ENCODE measurements around the gene ZNF175.
A peak's percentile ranks its signal among the peaks of the same experiment; 100 is the strongest.

Gene ZNF175

GRCh38 chr19:51570962-51571575 is at the start of gene ZNF175:
Gene ZNF175 (plus strand): TSS chr19:51571283. CDS start chr19:51573330, 2,047 bp downstream.
- DNase-seq (ENCODE audit: low read depth, low spot score): peak; percentile 94

- no peak for DNase-seq (ENCODE audit: low read depth, low spot score)
Observed at GRCh38 chr19:51521357-51521756, 49.7 kb upstream of the ZNF175 start.

- DNase-seq (ENCODE audit: low read depth, low spot score): no peak
Observed at GRCh38 chr19:51521781-51522180, 49.3 kb upstream of the ZNF175 start.

GRCh38 chr19:51524666-51525264 is 46.3 kb upstream of the ZNF175 start:
- no peak for DNase-seq (ENCODE audit: low read depth, low spot score)

GRCh38 chr19:51525651-51526050 is 45.4 kb upstream of the ZNF175 start:
- DNase-seq (ENCODE audit: low read depth, low spot score): no peak

GRCh38 chr19:51529301-51529700 is 41.8 kb upstream of the ZNF175 start:
- no peak for DNase-seq (ENCODE audit: low read depth, low spot score)

- DNase-seq (ENCODE audit: low read depth, low spot score): no peak
Observed at GRCh38 chr19:51530616-51531015, 40.5 kb upstream of the ZNF175 start.

GRCh38 chr19:51531349-51532315 is 39.5 kb upstream of the ZNF175 start, which contains the start of gene SIGLEC6:
Gene SIGLEC6 (minus strand): TSS chr19:51531670. CDS start chr19:51531648, 22 bp downstream.
- DNase-seq (ENCODE audit: low read depth, low spot score): no peak

- DNase-seq (ENCODE audit: low read depth, low spot score): no peak
Observed at GRCh38 chr19:51535535-51535934, 35.5 kb upstream of the ZNF175 start.

GRCh38 chr19:51539821-51540366 is 31.2 kb upstream of the ZNF175 start:
- no peak for DNase-seq (ENCODE audit: low read depth, low spot score)

GRCh38 chr19:51541458-51542357 is 29.4 kb upstream of the ZNF175 start:
- DNase-seq (ENCODE audit: low read depth, low spot score): no peak

GRCh38 chr19:51542699-51543098 is 28.4 kb upstream of the ZNF175 start:
- DNase-seq (ENCODE audit: low read depth, low spot score): no peak

- no peak for DNase-seq (ENCODE audit: low read depth, low spot score)
Observed at GRCh38 chr19:51544038-51544437, 27.0 kb upstream of the ZNF175 start.

GRCh38 chr19:51546107-51546649 is 24.9 kb upstream of the ZNF175 start:
- no peak for DNase-seq (ENCODE audit: low read depth, low spot score)

GRCh38 chr19:51546650-51547396 is 24.3 kb upstream of the ZNF175 start:
- no peak for DNase-seq (ENCODE audit: low read depth, low spot score)

- no peak for DNase-seq (ENCODE audit: low read depth, low spot score)
Observed at GRCh38 chr19:51547397-51548212, 23.5 kb upstream of the ZNF175 start.

- DNase-seq (ENCODE audit: low read depth, low spot score): no peak
Observed at GRCh38 chr19:51548213-51548651, 22.9 kb upstream of the ZNF175 start.

GRCh38 chr19:51548891-51549305 is 22.2 kb upstream of the ZNF175 start:
- DNase-seq (ENCODE audit: low read depth, low spot score): no peak
